Measurements from ENCODE around the gene PTCSC3. TPM values are rescaled to one million over a fixed set of nuclear protein-coding genes. Genes with fewer than 3 reads are reported as not detected.

The PTCSC3 gene
- total RNA-seq, 2 experiments from 2014 or later = not detected

DNA sequence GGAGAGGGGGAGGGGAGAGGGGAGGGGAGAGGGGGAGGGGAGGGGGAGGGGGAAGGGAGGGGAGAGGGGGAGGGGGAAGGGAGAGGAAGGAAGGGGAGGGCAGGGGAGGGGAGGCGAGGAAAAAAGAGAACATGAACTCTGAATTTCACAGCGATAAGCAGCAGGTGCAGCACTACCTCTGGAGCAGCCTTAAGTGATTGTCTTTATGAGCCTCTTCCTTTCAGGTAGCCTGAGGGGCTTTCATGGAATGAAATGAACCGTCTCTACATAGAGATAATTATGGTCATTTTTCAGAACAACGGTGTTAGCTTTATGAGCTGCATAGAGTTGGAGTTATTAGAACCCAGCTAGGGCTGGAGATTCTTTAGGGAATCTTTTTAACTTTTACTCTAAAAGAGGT lies 18.1 kb upstream of the PTCSC3 start:
- H2AFZ ChIP-seq (ENCODE audit: low read length) = no peak overlapping the region
- no peaks in the 10 kb centered on the region for H4K20me1 ChIP-seq (ENCODE audit: insufficient read depth, low read length)
- no peaks in the 10 kb centered on the region for H3K36me3 ChIP-seq (ENCODE audit: insufficient read depth, low read length)
- TF ChIP-seq, protein P1, sequence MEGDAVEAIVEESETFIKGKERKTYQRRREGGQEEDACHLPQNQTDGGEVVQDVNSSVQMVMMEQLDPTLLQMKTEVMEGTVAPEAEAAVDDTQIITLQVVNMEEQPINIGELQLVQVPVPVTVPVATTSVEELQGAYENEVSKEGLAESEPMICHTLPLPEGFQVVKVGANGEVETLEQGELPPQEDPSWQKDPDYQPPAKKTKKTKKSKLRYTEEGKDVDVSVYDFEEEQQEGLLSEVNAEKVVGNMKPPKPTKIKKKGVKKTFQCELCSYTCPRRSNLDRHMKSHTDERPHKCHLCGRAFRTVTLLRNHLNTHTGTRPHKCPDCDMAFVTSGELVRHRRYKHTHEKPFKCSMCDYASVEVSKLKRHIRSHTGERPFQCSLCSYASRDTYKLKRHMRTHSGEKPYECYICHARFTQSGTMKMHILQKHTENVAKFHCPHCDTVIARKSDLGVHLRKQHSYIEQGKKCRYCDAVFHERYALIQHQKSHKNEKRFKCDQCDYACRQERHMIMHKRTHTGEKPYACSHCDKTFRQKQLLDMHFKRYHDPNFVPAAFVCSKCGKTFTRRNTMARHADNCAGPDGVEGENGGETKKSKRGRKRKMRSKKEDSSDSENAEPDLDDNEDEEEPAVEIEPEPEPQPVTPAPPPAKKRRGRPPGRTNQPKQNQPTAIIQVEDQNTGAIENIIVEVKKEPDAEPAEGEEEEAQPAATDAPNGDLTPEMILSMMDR (conservative IDR thresholded peaks at IDR 0.05; ENCODE audit: low read length) = no peak
- TF ChIP-seq EZH2phosphoT487 (IDR thresholded peaks at IDR 0.05; ENCODE audit: borderline replicate concordance, low read depth, low read length) = no peak
- DNase-seq (ENCODE audit: low spot score) = no peak
- no peaks in the 10 kb centered on the region for H3K79me2 ChIP-seq (ENCODE audit: insufficient read depth, low read depth, low read length)
- no peak overlapping the region for H3K27ac ChIP-seq (ENCODE audit: low read depth, low read length, poor library complexity, severe bottlenecking)
- intact Hi-C loops (cut with micrococcal nuclease; ENCODE audit: unreplicated experiment) = no loop called here
- ChIA-PET CTCF (ENCODE audit: unreplicated experiment) (no interaction called here), POLR2A (no interaction called here)
- no TSS peak for BruUV-seq (replicated peaks)
- H3K4me3 ChIP-seq (ENCODE audit: low read depth, low read length, poor library complexity, severe bottlenecking) = no peak overlapping the region
- no peaks in the 10 kb centered on the region for H3K9me3 ChIP-seq (ENCODE audit: low read length)
- H3K9me2 ChIP-seq (ENCODE audit: insufficient read depth, low read length) = no peaks in the 10 kb centered on the region
- H3K4me1 ChIP-seq (ENCODE audit: insufficient read depth, low read length, poor library complexity, severe bottlenecking) = no peaks in the 10 kb centered on the region
- H3K4me2 ChIP-seq (ENCODE audit: low read length) = no peak overlapping the region

DNA sequence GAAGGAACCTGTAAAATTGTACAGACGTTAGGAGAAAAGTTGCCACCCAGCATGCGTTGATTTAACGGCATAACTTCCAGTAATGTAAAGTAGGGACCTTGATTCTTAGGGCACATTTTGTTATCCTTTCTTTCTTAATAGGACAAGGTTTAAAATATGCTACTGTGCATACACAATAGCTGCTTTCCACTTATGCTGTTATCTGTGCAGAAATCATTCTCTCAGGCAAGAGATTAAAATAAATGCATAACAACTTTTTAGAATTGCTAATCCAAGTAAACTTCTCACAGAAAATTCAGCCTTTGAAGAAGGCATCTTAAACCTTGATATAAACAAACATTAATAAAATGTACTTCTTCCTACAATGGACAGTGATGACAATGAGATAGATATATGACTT lies 16.0 kb upstream of the PTCSC3 start:
- no TSS peak for BruUV-seq (replicated peaks)
- DNase-seq (ENCODE audit: low spot score) = no peak
- Histone ChIP-seq H3K36me3 (ENCODE audit: insufficient read depth, low read length) (no peaks in the 10 kb centered on the region), H3K9me2 (ENCODE audit: insufficient read depth, low read length) (no peaks in the 10 kb centered on the region), H4K20me1 (ENCODE audit: insufficient read depth, low read length) (no peaks in the 10 kb centered on the region), H3K4me2 (ENCODE audit: low read length) (no peak overlapping the region), H3K27ac (ENCODE audit: low read depth, low read length, poor library complexity, severe bottlenecking) (no peak overlapping the region), H3K4me1 (ENCODE audit: insufficient read depth, low read length, poor library complexity, severe bottlenecking) (no peaks in the 10 kb centered on the region), H3K79me2 (ENCODE audit: insufficient read depth, low read depth, low read length) (no peaks in the 10 kb centered on the region), H3K4me3 (ENCODE audit: low read depth, low read length, poor library complexity, severe bottlenecking) (no peak overlapping the region), H2AFZ (ENCODE audit: low read length) (no peak overlapping the region), H3K9me3 (ENCODE audit: low read length) (no peaks in the 10 kb centered on the region)
- ChIA-PET CTCF (ENCODE audit: unreplicated experiment) (no interaction called here), POLR2A (interaction anchor here (0.5 kb wide), 1 partner anchor 135 kb away, joined by 3 read pairs; no protein-coding TSS in a partner anchor)
- intact Hi-C loops (cut with micrococcal nuclease; ENCODE audit: unreplicated experiment) = no loop called here
- TF ChIP-seq, protein P1 (conservative IDR thresholded peaks at IDR 0.05; ENCODE audit: low read length) = no peak
- no peak for TF ChIP-seq EZH2phosphoT487 (IDR thresholded peaks at IDR 0.05; ENCODE audit: borderline replicate concordance, low read depth, low read length)

DNA sequence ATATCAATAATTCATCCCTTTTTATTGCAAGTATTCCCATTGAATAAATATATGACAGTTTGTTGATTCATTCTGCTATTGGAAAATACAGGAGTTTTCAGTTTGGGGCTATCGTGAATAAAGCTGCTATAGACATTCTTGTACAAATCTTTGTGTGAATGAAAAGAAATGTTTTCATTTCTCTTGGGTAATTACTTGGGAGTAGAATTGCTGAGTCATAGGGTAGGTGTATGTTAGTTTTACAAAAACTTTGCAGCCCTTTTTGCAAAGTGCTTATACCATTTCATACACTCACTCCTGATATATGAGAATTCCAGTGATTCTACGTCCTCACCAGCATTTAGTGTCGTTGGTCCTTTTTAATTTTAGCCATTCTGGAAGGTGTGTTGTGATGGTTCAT lies 6.9 kb upstream of the PTCSC3 start:
- DNase-seq (ENCODE audit: low spot score) = no peak
- no peaks in the 10 kb centered on the region for H3K4me1 ChIP-seq (ENCODE audit: insufficient read depth, low read length, poor library complexity, severe bottlenecking)
- no peak overlapping the region for H2AFZ ChIP-seq (ENCODE audit: low read length)
- H3K4me2 ChIP-seq (ENCODE audit: low read length) = no peak overlapping the region
- no peak overlapping the region for H3K27ac ChIP-seq (ENCODE audit: low read depth, low read length, poor library complexity, severe bottlenecking)
- CTCF ChIA-PET (ENCODE audit: unreplicated experiment) = no interaction called here
- H3K79me2 ChIP-seq (ENCODE audit: insufficient read depth, low read depth, low read length) = no peaks in the 10 kb centered on the region
- no peaks in the 10 kb centered on the region for H3K9me3 ChIP-seq (ENCODE audit: low read length)
- TF ChIP-seq, protein P1 (conservative IDR thresholded peaks at IDR 0.05; ENCODE audit: low read length) = no peak
- TF ChIP-seq EZH2phosphoT487 (IDR thresholded peaks at IDR 0.05; ENCODE audit: borderline replicate concordance, low read depth, low read length) = no peak
- H4K20me1 ChIP-seq (ENCODE audit: insufficient read depth, low read length) = no peaks in the 10 kb centered on the region
- H3K9me2 ChIP-seq (ENCODE audit: insufficient read depth, low read length) = no peaks in the 10 kb centered on the region
- intact Hi-C loops (cut with micrococcal nuclease; ENCODE audit: unreplicated experiment) = no loop called here
- H3K36me3 ChIP-seq (ENCODE audit: insufficient read depth, low read length) = no peaks in the 10 kb centered on the region
- no peak overlapping the region for H3K4me3 ChIP-seq (ENCODE audit: low read depth, low read length, poor library complexity, severe bottlenecking)
- POLR2A ChIA-PET = interaction anchor here (1.3 kb wide), 1 partner anchor 8 kb away, joined by 3 read pairs; no protein-coding TSS in a partner anchor
- BruUV-seq (replicated peaks) = no TSS peak

Data from OCI-LY7 (cell line).